ENCODE data around the gene LCK. TPM values are rescaled to one million over a fixed set of nuclear protein-coding genes. Genes with fewer than 3 reads are reported as not detected.
A peak's percentile ranks its signal among the peaks of the same experiment; 100 is the strongest.

The LCK gene
- total RNA-seq, 1 donor: 0.43 TPM

DNA sequence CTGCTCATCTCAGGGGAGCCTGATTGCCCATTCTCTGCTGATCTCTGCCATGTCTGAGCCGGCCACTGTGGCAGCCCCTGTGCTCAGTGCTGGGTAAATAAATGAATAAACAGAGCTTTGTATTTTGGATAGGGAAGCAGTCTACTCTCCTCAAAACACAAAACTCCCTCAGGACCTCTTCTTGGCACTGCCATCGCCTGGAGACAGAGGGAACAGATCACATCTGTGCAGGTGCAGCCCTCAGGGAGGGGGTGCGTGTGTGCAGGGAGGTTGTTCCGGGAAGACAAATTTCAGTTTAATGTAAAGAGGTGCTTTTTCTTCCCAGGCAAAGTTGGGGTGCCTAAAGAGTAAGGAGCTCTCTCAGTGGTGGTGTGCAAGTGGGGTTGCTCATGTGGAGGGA, 11.7 kb upstream of the LCK start:
- no peak for TF ChIP-seq CTCF (IDR thresholded peaks at IDR 0.05; ENCODE audit: insufficient read depth, low read depth, low read length)
- no peak for DNase-seq (ENCODE audit: low read depth)
- H3K4me3 ChIP-seq (ENCODE audit: low read depth, low read length): no peak overlapping the region

- no peak for TF ChIP-seq CTCF (IDR thresholded peaks at IDR 0.05; ENCODE audit: insufficient read depth, low read depth, low read length)
- peak overlapping the region; percentile 87 for H3K4me3 ChIP-seq (ENCODE audit: low read depth, low read length)
- DNase-seq (ENCODE audit: low read depth): no peak
Observed at GRCh38 chr1:32239790-32240139, 11.3 kb upstream of the LCK start.

DNA sequence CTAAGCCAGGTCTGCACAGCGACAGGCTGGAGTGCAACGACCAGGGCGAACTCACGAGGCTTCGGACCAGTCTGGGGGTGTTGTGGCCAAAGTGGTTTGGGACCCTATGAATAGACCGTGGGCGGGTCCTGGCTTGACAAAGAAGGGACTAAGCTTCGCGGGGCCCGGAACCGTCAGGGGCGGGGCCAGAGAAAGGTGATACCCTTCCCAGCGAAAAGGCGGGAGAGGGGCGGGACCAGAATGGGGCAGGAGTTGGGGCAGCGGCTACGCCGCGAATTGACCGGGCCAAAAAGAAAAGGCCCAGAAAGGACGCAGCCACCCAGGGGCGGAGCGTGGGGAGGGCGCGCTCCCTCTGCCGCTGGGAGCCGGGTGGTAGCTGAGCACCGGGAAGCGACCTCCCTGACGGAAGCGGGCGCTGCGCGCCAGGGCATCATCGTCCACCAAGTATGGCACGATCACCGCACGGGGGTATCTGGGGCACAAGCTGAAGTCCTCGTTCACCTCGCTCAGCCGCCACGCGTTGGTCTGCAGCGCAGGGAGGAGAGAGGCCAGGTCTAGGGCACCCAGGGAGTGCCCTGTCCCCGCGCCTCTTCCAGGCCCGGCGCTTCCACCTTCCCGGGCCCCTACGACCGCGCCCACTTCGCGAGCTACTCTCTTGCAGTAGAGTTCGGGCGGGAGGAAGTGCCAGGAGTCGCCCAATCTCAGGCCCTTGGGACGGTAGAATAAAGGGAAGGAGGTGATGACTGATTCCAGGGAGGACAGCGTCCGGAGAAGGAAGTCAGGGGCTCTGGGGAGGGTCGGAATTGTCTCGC, 10.7 kb upstream of the LCK start:
- H3K4me3 ChIP-seq (ENCODE audit: low read depth, low read length): peak overlapping the region; percentile 87
- peak; percentile 57 for DNase-seq (ENCODE audit: low read depth)
- peak; percentile 28 for TF ChIP-seq CTCF (IDR thresholded peaks at IDR 0.05; ENCODE audit: insufficient read depth, low read depth, low read length)

- no peak for TF ChIP-seq CTCF (IDR thresholded peaks at IDR 0.05; ENCODE audit: insufficient read depth, low read depth, low read length)
- peak overlapping the region; percentile 87 for H3K4me3 ChIP-seq (ENCODE audit: low read depth, low read length)
- peak; percentile 69 for DNase-seq (ENCODE audit: low read depth)
Observed at GRCh38 chr1:32241001-32241763, 9.9 kb upstream of the LCK start.

GRCh38 chr1:32242341-32242851, 8.7 kb upstream of the LCK start:
- no peak for TF ChIP-seq CTCF (IDR thresholded peaks at IDR 0.05; ENCODE audit: insufficient read depth, low read depth, low read length)
- peak overlapping the region; percentile 37 for H3K4me3 ChIP-seq (ENCODE audit: low read depth, low read length)
- DNase-seq (ENCODE audit: low read depth): peak; percentile 62

DNA sequence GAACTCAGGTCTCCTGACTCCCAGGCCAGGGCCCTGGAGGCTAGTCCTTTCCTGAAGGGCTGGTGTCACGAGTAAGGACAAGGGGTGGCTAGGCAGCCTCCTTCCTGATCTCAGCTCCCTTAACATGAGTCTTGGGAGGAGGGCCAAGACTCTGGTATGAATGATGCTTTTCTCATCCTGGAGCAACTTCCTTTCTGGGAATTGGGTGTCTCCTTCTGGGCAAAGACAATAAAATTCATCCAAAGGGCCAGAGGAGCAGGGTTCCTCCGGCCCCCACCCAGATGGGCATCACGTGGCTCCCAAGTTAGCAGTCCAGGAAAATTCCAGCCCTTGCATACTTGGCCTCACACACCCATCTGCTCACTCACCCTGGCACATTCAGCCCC, 4.2 kb upstream of the LCK start, which contains the start of gene FAM167B:
Gene FAM167B (plus strand): TSS at position 335 of the 386 bp plus-strand sequence. CDS start 200 bp downstream, outside the sequence.
- peak; percentile 87 for DNase-seq (ENCODE audit: low read depth)
- no peak within 1 kb of the TSS for H3K4me3 ChIP-seq (ENCODE audit: low read depth, low read length)
- no peak for TF ChIP-seq CTCF (IDR thresholded peaks at IDR 0.05; ENCODE audit: insufficient read depth, low read depth, low read length)

Measured in fibroblast of villous mesenchyme (primary cell).